ENCODE measurements around the gene ATP5F1A. TPM values are rescaled to one million over a fixed set of nuclear protein-coding genes. Genes with fewer than 3 reads are reported as not detected.
A peak's percentile ranks its signal among the peaks of the same experiment; 100 is the strongest.

Gene ATP5F1A
- total RNA-seq, 1 donor from 2014 or later, result 457 TPM

DNA sequence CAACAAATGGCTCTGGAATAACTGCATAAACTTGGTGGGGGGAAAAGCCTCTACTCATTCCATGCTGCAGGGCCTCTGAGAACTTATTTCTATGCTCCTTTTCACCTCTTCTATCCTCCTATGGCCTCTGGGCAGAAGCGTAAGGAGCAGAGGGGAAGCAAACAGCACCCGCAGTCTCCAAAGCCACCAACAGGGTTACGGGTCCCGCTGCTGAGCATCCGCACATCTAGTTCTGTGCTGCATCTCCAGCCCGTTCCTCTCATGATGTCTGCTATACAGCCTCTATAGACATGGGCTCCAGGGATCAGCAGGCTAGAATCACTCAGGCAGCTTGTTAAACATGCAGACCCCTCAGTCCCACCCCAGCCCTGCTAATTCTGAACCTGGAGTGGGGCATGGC, 52.0 kb downstream of the ATP5F1A start:
- no peak for DNase-seq (ENCODE audit: low spot score)
- H3K36me3 Mint-ChIP-seq (ENCODE audit: low read depth, unreplicated experiment), result no peaks in the 10 kb centered on the region
- peaks cover 8% of the 10 kb centered on the region for H3K4me1 Mint-ChIP-seq (ENCODE audit: unreplicated experiment)
- TF ChIP-seq, protein P1, sequence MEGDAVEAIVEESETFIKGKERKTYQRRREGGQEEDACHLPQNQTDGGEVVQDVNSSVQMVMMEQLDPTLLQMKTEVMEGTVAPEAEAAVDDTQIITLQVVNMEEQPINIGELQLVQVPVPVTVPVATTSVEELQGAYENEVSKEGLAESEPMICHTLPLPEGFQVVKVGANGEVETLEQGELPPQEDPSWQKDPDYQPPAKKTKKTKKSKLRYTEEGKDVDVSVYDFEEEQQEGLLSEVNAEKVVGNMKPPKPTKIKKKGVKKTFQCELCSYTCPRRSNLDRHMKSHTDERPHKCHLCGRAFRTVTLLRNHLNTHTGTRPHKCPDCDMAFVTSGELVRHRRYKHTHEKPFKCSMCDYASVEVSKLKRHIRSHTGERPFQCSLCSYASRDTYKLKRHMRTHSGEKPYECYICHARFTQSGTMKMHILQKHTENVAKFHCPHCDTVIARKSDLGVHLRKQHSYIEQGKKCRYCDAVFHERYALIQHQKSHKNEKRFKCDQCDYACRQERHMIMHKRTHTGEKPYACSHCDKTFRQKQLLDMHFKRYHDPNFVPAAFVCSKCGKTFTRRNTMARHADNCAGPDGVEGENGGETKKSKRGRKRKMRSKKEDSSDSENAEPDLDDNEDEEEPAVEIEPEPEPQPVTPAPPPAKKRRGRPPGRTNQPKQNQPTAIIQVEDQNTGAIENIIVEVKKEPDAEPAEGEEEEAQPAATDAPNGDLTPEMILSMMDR (IDR thresholded peaks at IDR 0.05; ENCODE audit: unreplicated experiment), result peak; percentile 28
- no peak overlapping the region for H3K27ac Mint-ChIP-seq (ENCODE audit: unreplicated experiment)
- peaks cover 1% of the 10 kb centered on the region for H3K27me3 Mint-ChIP-seq (ENCODE audit: unreplicated experiment)
- H3K9me3 Mint-ChIP-seq (ENCODE audit: unreplicated experiment), result no peaks in the 10 kb centered on the region
- no peak overlapping the region for H3K4me3 Mint-ChIP-seq (ENCODE audit: unreplicated experiment)

DNA sequence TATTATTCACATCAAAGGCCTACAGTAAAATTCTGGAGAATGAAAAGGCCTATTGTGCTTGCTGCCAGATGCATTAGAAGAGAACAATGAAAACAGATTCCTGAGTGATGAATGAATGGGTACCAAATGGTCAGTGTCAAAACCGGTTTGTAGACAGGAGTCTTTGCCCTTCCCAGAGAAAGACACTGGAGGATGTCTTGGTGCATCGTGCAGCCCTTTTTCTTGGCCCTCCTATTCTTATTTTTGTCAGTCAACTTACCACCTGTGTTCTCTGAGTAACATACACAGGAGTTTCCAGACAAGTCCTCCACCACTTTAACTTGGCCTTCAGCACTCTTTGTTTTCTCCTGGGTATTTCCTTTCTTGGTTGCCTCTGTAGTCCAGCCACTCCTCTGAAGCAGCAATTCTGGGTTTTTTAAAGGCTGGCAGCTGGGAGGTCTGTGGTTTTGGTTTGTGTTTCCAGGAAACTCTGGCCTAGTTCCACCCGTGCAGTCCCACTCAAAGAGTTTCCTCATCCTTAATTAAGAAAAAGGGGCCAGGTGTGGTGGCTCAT, 55.4 kb downstream of the ATP5F1A start:
- no peak for DNase-seq (ENCODE audit: low spot score)
- Mint-ChIP-seq H3K27ac (ENCODE audit: unreplicated experiment) (no peak overlapping the region), H3K27me3 (ENCODE audit: unreplicated experiment) (peaks cover 4% of the 10 kb centered on the region), H3K4me3 (ENCODE audit: unreplicated experiment) (no peak overlapping the region), H3K36me3 (ENCODE audit: low read depth, unreplicated experiment) (no peaks in the 10 kb centered on the region), H3K4me1 (ENCODE audit: unreplicated experiment) (peaks cover 20% of the 10 kb centered on the region), H3K9me3 (ENCODE audit: unreplicated experiment) (no peaks in the 10 kb centered on the region)
- TF ChIP-seq, protein P1 (IDR thresholded peaks at IDR 0.05; ENCODE audit: unreplicated experiment), result no peak

DNA sequence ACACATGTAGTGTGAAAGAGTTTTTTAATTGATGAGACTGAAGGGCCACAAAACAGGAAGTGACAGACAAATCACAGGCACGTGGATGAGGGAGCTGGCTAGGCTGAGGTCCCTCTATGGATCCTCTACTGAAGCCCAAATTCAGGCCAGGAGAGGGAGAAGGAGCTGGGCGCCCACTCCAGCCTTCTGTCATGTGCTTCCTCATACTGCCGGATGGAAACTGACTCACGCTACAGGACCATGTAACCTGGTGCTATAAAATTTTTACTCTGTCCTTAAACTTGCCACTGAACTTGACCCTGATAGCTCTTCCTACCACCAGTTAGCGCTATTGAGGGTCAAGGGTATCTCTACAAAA, 57.4 kb downstream of the ATP5F1A start:
- TF ChIP-seq, protein P1 (IDR thresholded peaks at IDR 0.05; ENCODE audit: unreplicated experiment), result no peak
- Mint-ChIP-seq H3K27me3 (ENCODE audit: unreplicated experiment) (peaks cover 4% of the 10 kb centered on the region), H3K4me1 (ENCODE audit: unreplicated experiment) (peaks cover 24% of the 10 kb centered on the region), H3K27ac (ENCODE audit: unreplicated experiment) (no peak overlapping the region), H3K9me3 (ENCODE audit: unreplicated experiment) (no peaks in the 10 kb centered on the region), H3K36me3 (ENCODE audit: low read depth, unreplicated experiment) (no peaks in the 10 kb centered on the region), H3K4me3 (ENCODE audit: unreplicated experiment) (no peak overlapping the region)
- no peak for DNase-seq (ENCODE audit: low spot score)

DNA sequence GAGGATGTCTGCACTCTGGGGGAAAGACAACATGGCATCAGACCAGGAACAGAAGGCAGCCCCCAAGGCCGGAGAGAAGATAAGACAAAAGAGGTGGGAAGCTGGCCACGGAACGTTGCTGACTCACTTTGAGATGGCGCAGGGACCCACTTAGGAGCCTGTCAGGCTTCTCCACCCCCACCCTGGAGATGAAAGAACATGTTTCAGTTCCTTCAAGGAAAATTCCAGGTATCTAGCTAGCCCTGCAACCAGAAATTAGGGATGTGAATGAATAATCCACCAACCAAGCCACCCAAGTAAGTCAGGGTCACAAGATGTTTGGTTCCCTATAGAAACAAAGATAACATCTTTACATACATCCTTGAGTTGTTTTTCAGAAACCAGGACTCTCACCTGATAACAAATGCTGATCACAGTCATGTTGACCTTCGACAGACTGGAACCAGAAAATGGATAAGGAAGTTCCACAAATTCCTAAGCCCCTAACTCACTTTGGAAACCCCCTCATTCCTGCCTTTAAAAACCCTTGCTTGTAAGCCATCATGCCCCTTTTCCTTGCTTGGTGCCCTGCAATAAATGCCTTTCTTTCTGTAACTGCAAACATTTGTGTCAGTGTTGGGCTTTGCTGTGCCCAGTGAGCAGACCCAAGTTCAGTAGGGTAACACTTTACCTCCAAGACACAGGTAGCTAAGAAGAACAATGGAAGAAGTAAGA, 57.9 kb downstream of the ATP5F1A start:
- DNase-seq (ENCODE audit: low spot score), result no peak
- Mint-ChIP-seq H3K4me3 (ENCODE audit: unreplicated experiment) (no peak overlapping the region), H3K27me3 (ENCODE audit: unreplicated experiment) (peaks cover 4% of the 10 kb centered on the region), H3K9me3 (ENCODE audit: unreplicated experiment) (no peaks in the 10 kb centered on the region), H3K4me1 (ENCODE audit: unreplicated experiment) (peaks cover 24% of the 10 kb centered on the region), H3K36me3 (ENCODE audit: low read depth, unreplicated experiment) (no peaks in the 10 kb centered on the region), H3K27ac (ENCODE audit: unreplicated experiment) (no peak overlapping the region)
- TF ChIP-seq, protein P1 (IDR thresholded peaks at IDR 0.05; ENCODE audit: unreplicated experiment), result no peak

Measured in endothelial cell (in vitro differentiated cells).